Transverse colon (tissue), 3 donors: ENCODE results near the gene TMEM95.

ENCODE experiments used
- CTCF ChIP-seq, 5 experiments: fragments of 200-600 bp in 3 of 5; fragments of 450-650 bp in 2 of 5; sonication (generic) in 3 of 5; IDR thresholded peaks; 1 replicate in 2 of 5; 2 replicates in 3 of 5; pipeline ENCODE4 v1.5.1; 2016 to 2017; ENCODE audit warnings: antibody characterized with exemption in 5 of 5, inconsistent platforms in 3 of 5, mild to moderate bottlenecking in 2 of 5, moderate library complexity in 1 of 5
- POLR2A ChIP-seq: fragments of 450-650 bp; IDR thresholded peaks from one replicate; pipeline ENCODE4 v1.6.1; 2016; ENCODE audit warnings: antibody characterized with exemption, mild to moderate bottlenecking, moderate library complexity

- TF ChIP-seq POLR2A (no peak), CTCF (IDR thresholded peaks at IDR 0.05) (no peak)
These were observed 18.4 kb upstream of the TMEM95 start, which contains the start of gene ACAP1 for GRCh38 chr17:7336240-7337175.
